HG03521 (cell line): ENCODE measurements around the gene TBX10.
"Not testable (repeated sequence)": the region's sequence is repeated elsewhere in the genome, so short reads cannot be mapped to it uniquely, and the experiment has no call there.

Experiments
- ATAC-seq: cut with Tn5 transposase; IDR thresholded peaks from one replicate; pipeline ENCODE4 v1.9.1; 2021; ENCODE audit warnings: mild to moderate bottlenecking, moderate library complexity; ENCODE audit not compliant: unreplicated experiment

Gene TBX10

DNA sequence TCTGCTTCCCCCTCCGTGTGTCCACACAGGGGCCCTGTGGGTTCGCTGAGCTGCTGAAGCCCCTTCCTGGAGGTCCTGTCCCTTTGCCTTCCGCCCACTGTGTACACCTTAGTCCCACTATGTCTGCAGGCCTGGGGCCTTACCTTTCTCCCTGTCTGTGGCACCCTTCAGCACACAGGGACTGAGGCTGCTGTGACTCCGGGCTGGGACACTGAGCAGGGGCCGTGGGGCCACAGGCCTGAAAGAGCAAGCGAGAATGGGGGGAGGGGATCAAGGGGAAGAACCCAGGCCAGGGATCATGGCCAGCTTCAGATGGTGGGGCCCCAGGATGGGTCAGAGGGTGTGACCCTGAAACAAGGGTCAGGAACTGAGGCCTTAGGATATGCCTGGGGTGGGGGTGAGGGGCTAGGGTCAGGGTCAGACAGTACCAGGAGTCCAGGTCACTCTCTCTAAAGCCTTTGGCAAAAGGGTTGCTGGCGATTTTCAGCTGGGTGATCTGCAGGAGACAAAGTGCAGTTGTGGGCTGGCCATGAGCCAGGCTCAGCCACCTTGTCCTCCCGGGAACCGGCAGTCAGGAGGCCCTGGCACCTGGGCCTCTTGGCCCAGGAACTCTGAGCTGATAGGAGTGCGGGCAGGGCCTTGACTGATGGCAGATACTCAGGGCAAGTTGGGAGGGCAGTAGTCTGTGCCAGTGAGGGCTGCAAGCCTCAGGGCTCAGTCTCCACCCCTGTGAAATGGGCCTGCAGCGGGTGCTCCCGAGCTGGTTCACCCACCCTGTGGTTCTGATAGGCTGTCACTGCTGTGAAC, 7.2 kb downstream of the TBX10 start:
- ATAC-seq, result no peak

DNA sequence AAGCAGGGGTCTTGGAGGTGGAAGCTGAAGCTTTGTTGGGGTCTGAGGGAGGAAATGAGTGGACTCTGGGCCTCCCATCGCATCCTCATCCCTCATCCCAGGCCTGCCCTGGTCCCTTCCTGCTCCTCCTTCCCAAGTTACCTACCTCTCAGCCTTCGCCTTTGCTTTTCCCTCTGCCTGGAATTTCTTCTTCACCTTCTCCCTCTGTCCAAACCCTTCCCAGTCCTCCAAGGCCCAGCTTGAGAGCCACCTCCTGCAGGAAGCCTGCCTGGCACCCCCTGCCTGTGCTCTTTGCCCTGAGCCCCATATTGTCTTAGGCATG, 7.7 kb downstream of the TBX10 start:
- ATAC-seq, result no peak

DNA sequence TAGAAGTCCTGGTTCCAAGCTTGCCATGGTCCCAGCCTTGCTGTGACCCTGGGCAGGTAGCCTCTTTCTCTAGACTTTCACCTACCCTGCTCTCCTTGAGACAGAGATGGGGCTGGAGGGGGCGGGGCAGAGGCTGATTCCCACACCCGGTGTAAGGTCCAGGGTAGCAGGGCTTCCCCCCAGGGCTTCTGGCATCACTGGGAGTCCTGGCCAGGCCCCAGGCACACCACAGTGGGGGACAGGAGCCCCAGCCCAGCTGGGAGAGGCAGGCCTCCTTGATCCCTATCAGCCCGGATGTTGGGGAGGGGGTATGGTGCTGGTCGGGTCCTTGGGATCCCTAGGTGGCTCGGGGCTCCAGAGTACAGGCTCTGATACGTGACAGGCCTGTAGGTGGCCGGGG, 8.2 kb downstream of the TBX10 start:
- no peak for ATAC-seq

DNA sequence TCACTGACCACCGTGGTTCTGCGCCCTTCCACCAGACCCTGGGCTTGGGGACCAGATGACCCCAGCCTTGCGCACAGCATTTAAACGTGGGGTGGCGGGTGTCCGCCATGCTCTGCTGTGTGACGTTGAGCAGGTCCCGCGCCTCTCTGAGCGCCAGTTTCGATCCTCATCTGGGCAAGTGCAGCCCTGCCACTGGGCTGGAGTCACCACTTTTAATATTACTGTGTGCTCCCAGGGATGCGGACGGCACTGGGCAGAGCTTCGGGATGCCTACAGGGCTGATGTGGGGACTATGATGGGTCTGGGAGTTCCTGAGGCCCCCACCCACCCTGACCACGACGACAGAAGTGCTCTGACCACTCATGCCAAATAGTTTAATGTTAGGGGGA, 8.6 kb downstream of the TBX10 start:
- ATAC-seq, result no peak

DNA sequence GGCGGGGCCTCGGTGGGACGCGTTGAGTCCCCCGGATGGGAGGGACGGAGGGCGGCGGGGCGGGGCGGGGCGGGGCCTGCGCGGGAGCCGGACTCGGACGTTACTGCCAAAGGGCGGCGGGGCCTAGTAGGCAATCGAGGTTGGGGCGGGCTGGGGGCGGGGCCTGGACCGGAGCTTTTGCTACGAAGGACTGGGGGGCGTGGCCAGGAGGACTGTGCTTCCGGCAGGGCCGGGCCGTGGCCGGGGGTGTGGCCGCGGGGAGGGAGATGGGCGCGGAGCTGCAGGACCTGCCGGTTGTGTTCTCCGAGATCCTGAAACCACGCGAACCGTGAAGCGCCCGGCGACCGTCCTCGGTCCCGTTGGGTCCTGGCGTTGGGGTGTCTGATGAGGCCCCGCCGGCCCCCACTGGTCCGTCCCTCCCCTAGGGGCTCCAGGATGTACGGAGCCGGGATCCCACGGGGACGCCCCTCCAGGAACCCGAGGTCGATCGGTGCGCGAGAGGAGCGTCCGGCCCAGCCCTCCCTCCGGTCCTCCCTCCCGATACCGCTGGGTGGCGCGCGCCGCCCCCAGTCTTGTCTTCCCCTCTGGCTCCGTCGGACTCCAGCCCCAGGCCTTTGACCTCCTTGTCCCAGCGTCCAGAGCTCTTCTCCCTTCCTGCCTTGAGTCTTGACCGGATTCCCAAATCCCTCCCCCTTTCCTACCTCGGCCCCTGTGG, 9.2 kb downstream of the TBX10 start:
- ATAC-seq, result peak; percentile 64

DNA sequence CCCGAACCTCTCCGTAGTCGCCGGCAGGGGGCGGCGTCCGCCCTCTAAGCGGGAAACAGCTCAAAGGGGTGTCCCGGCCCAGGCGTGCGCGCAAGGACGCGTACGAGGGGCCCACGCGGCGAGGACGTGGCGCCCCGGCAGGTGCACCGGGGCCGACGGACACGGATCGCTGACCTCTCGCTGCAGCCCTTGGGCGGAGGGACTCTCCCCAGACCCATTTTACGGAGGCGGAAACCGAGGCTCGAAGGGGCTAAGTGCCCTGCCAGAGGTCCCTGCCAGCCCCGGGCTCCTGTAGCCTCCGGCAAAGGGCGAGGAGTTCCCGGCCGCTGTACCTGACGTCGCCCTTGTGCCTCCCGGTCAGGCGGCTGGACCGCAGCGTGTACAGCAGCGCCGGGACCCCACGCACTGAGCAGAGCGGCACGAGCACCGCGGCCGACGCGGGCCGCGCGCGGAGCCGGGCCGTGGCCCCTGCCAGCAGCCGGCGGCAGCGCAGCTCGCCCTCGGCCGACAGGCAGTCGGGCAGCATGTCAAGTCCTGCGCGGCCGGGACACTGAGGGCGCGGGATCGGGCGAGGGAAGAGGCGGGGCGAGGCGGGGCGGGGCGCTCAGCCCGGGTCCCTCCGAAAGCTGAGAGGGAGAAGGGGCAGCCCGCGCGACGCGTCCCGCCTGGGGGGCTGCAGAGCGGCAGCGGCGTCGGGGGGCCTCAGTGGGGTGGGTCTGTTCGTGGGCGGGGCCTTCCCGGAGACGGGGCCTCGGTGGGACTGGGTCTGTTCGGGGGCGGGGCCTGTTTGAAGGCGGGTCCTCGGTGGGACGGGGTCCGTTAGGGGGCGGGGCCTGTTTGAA, 10.0 kb downstream of the TBX10 start, which contains the start of gene NUDT8:
Gene NUDT8 (minus strand): TSS at position 552 of the 842 bp plus-strand sequence. CDS start 26 bp downstream, at position 526.
- peak; percentile 34 for ATAC-seq

DNA sequence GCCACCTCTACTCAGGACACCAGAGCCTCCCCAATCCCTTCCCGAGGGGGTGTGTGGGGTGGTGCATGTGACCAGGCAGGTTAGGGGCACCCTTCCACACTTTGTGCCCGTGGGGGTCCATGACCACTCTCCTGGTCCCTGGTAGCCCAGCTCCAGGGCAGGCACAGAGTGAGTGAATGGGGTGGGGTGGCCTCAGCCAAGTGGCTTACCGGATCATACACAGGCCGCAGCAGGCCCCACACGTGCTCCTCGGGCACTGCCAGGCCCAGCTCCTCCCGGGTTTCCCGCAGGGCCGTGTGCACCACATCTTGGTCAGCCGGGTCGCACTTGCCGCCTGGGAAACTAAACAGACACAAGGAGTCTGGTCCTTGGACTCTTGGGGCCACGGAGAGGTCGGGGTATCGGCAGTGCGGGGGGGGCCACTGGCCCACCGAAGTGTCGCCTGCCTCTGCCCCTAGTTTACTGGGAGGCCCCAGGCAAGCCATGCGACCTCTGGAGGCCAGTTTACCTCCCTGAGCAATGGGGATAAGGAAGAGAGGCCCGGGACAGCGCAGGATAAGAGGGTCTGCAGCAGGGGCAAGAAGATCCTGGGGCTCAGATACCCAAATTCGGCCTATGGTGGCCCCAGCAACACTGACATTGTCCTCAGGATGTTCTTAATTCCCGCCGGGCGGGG, 10.7 kb downstream of the TBX10 start:
- ATAC-seq, result no peak

DNA sequence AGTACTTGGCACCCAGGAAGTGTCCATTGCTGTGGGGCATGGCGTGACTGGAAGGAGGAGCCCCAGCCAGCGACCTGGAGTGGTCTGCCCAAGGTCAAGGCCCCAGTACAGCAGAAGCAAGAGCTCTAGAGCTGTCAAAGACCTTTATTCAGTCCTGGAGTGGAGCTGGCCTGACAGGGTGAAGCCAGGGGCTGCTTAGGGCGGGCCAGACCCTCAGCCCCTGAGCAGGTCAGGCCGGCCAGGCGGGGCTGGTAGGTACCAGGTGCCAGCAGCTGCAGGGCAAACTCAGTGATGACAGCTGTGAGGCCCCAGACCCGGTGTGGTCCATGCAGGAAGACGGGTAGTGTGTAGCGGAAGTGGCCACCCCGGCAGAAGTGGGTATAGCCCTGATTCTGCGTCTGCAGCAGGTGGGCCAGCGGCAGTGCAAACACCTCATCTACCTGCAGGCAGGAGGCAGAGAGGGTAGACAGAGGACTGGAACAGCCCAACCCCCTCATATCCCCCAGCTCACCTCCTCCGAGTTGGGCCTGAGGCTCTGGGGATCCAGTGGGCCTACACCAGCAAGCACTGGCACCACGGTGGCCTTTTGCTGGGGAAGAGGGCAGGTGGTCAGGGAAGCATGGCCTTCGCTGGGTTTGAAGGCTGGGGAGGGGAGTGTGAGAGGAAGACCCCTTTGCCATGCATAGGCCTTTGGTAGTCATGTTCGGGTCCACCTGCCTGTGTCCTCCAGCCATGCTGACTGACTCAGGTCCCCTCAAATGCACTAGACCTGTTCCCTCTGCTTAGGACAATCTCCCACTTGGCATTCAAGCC, 11.5 kb downstream of the TBX10 start:
- no peak for ATAC-seq

DNA sequence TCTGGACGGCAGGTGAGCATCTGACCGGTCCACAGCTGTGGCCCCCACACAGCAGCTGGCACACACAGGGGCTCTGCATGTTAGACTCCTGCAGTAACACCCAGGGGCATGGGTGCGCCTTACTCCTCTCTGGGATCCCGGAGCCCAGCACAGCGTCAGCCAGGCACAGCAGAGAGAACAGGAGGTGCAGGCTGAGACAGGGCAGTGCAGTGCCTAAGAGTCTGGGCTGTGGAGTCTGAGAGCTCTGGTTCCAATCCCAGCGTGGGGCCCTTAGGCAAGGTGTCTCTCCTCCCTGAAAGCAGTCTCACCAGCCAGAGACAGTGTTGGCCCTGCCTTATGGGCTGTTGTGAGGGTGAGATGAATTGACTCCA, 12.1 kb downstream of the TBX10 start:
- ATAC-seq, result no peak

DNA sequence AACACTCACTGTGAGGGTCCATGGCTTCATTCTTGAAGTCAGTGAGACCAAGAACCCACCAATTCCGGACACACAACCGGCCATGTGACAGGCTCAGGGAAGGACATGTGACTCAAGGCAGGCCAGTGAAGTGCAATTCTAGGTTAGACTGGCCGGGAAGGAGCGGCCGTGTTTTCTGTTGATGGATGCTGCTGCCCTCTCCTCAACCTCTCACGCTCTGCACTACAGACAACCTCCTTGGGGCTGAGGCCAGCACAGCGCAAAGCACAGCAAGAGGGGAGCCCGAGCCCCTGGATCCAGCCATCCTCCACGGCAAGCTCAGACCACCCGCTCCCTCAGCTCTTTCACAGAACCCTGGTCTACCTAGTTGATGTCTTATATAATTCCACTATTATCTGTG, 12.6 kb downstream of the TBX10 start:
- ATAC-seq, result no peak

DNA sequence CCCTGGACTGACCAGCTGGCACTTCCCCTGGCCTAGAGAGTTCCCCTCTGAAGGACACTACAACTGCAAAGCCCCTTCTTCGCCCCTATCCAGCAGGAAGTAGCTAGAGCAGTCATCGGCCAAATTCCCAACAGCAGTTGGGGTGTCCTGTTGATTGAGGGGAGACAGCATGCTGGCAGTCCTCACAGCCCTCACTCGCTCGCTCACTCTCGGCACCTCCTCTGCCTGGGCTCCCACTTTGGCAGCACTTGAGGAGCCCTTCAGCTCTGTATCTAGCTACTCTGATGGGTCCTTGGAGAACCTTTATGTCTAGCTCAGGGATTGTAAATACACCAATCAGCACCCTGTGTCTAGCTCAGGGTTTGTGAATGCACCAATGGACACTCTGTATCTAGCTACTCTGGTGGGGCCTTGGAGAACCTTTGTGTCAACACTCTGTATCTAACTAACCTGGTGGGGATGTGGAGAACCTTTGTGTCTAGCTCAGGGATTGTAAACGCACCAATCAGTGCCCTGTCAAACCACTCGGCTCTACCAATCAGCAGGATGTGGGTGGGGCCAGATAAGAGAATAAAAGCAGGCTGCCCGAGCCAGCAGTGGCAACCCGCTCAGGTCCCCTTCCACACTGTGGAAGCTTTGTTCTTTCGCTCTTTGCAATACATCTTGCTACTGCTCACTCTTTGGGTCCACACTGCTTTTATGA, 13.3 kb downstream of the TBX10 start:
- not testable (repeated sequence) for ATAC-seq

DNA sequence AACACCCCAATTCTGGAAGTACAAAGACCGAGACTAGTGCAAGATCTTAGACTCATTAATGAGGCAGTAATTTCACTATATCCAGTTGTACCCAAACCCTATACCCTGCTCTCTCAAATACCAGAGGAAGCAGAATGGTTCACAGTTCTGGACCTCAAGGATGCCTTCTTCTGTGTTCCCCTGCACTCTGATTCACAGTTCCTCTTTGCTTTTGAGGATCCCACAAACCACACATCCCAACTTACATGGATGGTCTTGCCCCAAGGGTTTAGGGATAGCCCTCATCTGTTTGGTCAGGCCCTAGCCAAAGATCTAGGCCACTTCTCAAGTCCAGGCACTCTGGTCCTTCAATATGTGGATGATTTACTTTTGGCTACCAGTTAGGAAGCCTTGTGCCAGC, 15.8 kb downstream of the TBX10 start:
- ATAC-seq, result not testable (repeated sequence)

DNA sequence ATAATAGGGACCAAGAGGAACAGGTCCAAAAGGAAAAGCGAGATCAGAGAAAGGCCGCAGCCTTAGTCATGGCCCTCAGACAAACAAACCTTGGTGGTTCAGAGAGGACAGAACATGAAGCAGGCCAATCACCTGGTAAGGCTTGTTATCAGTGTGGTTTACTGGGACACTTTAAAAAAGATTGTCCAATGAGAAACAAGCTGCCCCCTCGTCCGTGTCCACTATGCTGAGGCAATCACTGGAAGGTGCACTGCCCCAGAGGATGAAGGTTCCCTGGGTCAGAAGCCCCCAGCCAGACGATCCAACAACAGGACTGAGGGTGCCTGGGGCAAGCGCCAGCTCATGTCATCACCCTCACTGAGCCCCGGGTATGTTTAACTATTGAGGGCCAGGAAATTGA, 16.7 kb downstream of the TBX10 start:
- not testable (repeated sequence) for ATAC-seq

DNA sequence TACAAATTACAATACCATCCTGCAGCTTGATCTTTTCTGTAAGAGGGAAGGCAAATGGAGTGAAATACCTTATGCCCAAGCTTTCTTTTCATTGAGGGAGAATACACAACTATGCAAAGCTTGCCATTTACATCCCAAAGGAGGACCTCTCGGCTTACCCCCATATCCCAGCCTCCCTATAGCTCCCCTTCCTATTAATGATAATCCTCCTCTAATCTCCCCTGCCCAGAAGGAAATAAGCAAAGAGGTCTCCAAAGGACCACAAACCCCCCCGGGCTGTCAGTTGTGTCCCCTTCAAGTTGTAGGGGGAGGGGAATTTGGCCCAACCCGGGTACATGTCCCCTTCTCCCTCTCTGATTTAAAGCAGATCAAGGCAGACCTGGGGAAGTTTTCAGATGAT, 17.6 kb downstream of the TBX10 start:
- not testable (repeated sequence) for ATAC-seq

DNA sequence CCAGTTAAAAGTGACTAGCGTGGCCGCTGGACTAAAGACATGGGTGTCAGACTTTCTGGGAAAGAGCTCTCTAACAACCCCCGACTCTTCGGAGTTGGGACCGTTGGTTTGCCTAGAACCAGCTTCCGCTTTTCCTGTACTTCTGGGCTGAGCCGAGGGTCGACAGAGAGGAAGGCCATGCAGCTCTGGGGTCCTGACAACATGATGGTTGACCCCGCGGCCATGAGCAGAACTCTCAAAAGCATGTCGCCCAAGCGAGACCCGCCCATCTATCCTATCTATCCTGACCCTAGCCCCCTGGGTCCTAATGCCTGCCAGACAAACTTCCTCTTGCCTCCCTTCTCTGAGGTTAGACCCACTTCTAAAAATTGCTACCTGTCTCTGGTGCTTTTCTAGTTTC, 18.9 kb downstream of the TBX10 start:
- ATAC-seq, result not testable (repeated sequence)

DNA sequence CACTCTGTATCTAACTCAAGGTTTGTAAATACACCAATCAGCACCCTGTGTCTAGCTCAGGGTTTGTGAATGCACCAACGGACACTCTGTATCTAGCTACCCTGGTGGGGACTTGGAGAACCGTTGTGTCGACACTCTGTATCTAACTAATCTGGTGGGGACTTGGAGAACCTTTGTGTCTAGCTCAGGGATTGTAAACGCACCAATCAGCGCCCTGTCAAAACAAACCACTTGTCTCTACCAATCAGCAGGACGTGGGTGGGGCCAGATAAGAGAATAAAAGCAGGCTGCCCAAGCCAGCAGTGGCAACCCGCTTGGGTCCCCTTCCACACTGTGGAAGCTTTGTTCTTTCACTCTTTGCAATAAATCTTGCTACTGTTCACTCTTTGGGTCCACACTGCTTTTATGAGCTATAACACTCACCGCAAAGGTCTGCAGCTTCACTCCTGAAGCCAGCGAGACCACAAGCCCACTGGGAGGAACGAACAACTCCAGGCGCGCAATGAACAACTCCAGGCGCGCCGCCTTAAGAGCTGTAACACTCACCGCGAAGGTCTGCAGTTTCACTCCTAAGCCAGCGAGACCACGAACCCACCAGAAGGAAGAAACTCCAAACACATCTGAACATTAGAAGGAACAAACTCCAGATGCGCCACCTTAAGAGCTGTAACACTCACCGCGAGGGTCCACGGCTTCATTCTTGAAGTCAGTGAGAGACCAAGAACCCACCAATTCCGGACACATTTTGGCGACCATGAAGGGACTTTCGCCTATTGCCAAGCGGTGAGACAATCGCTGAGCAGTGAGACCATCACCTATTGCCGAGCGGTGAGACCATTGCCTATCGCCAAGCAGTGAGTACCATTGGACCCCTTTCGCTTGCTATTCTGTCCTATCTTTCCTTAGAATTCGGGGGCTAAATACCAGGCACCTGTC, 19.6 kb downstream of the TBX10 start:
- not testable (repeated sequence) for ATAC-seq

DNA sequence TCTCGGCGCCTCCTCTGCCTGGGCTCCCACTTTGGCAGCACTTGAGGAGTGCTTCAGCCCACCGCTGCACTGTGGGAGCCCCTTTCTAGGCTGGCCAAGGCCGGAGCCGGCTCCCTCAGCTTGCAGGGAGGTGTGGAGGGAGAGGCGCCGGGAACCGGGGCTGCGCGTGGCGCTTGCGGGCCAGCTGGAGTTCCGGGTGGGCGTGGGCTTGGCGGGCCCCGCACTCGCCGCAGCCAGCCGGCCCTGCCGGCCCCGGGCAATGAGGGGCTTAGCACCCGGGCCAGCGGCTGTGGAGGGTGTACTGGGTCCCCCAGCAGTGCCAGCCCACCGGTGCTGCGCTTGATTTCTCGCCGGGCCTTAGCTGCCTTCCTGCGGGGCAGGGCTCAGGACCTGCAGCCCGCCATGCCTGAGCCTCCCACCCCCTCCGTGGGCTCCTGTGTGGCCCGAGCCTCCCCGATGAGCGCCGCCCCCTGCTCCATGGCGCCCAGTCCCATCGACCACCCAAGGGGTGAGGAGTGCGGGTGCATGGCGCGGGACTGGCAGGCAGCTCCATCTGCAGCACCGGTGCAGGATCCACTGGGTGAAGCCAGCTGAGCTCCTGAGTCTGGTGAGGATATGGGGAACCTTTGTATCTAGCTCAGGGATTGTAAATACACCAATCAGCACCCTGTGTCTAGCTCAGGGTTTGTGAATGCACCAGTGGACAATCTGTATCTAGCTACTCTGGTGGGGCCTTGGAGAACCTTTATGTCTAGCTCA, 20.5 kb downstream of the TBX10 start:
- not testable (repeated sequence) for ATAC-seq
